ENCODE results near the gene OPRL1. TPM values are rescaled to one million over a fixed set of nuclear protein-coding genes. Genes with fewer than 3 reads are reported as not detected.

The OPRL1 gene
- under 1 TPM; 0.61 to 0.63 TPM for total RNA-seq

GRCh38 chr20:64080013-64080812 is at the start of gene OPRL1:
TSS of gene OPRL1 (plus strand) at chr20:64080082. CDS start at chr20:64092721, 12,639 bp downstream.
- intact Hi-C loops (cut with micrococcal nuclease): loop anchor here (5.0 kb wide), 1 partner anchor 42 kb away; no protein-coding TSS in a partner anchor
- peaks cover 24% of the 10 kb centered on the region for H3K4me1 Mint-ChIP-seq (ENCODE audit: low read depth)
- H3K9me3 Mint-ChIP-seq: no peaks in the 10 kb centered on the region

GRCh38 chr20:64030371-64031134 is 49.3 kb upstream of the OPRL1 start:
- POLR2A ChIA-PET: interaction anchor here (0.6 to 1.4 kb wide), 3 partner anchors 9 to 50 kb away, joined by 3 to 4 read pairs (median 3); partner anchors contain the start of genes PRPF6 and TCEA2
- CTCF ChIA-PET: no interaction called here

More at GRCh38 chr20:64080013-64080812, at the start of gene OPRL1:
- peaks cover 6% of the 10 kb centered on the region for H3K27me3 Mint-ChIP-seq
- peak; percentile 35 for ATAC-seq
- CTCF ChIA-PET: interaction anchor here (0.7 to 6.0 kb wide), 8 partner anchors 10 to 100 kb away, joined by 3 to 61 read pairs (median 4); partner anchors contain the start of gene PRPF6
- peaks cover 3% of the 10 kb centered on the region for H3K36me3 Mint-ChIP-seq (ENCODE audit: low read depth)
- POLR2A ChIA-PET: interaction anchor here (0.8 to 3.7 kb wide), 6 partner anchors 10 to 112 kb away, joined by 3 to 15 read pairs (median 4); no protein-coding TSS in a partner anchor
- peak within 1 kb of the TSS; percentile 84 for H3K4me3 Mint-ChIP-seq
- TF ChIP-seq CTCF (IDR thresholded peaks at IDR 0.05): no peak
- peak; percentile 58 for DNase-seq
- peak within 1 kb of the TSS; percentile 65 for H3K27ac Mint-ChIP-seq

GRCh38 chr20:64031822-64032314 is 48.0 kb upstream of the OPRL1 start:
- no peaks in the 10 kb centered on the region for H3K27me3 Mint-ChIP-seq
- H3K36me3 Mint-ChIP-seq (ENCODE audit: low read depth): peaks cover 26% of the 10 kb centered on the region
- ChIA-PET CTCF (no interaction called here), POLR2A (interaction anchor here (0.6 to 1.4 kb wide), 2 partner anchors 13 to 51 kb away, joined by 3 to 4 read pairs; partner anchors contain the start of gene PRPF6)
- no peak for TF ChIP-seq CTCF (IDR thresholded peaks at IDR 0.05)
- H3K9me3 Mint-ChIP-seq: no peaks in the 10 kb centered on the region
- H3K4me3 Mint-ChIP-seq: no peak overlapping the region
- no peak for DNase-seq
- H3K27ac Mint-ChIP-seq: no peak overlapping the region
- intact Hi-C loops (cut with micrococcal nuclease): loop anchor here (10.0 kb wide), 1 partner anchor 47 kb away; the partner anchor contains the start of gene PRPF6
- no peak for ATAC-seq
- peaks cover 31% of the 10 kb centered on the region for H3K4me1 Mint-ChIP-seq (ENCODE audit: low read depth)

More at GRCh38 chr20:64030371-64031134, 49.3 kb upstream of the OPRL1 start:
- no peak for TF ChIP-seq CTCF (IDR thresholded peaks at IDR 0.05)
- Mint-ChIP-seq H3K4me3 (no peak overlapping the region), H3K27ac (no peak overlapping the region), H3K36me3 (ENCODE audit: low read depth) (peaks cover 31% of the 10 kb centered on the region), H3K4me1 (ENCODE audit: low read depth) (peaks cover 18% of the 10 kb centered on the region), H3K9me3 (no peaks in the 10 kb centered on the region), H3K27me3 (no peaks in the 10 kb centered on the region)
- DNase-seq: no peak
- intact Hi-C loops (cut with micrococcal nuclease): loop anchor here (10.0 kb wide), 1 partner anchor 46 kb away; the partner anchor contains the start of gene PRPF6
- no peak for ATAC-seq

- no peak for DNase-seq
- Mint-ChIP-seq H3K27me3 (peaks cover 2% of the 10 kb centered on the region), H3K9me3 (no peaks in the 10 kb centered on the region), H3K4me1 (ENCODE audit: low read depth) (peaks cover 39% of the 10 kb centered on the region), H3K4me3 (no peak overlapping the region), H3K27ac (peak overlapping the region; percentile 94), H3K36me3 (ENCODE audit: low read depth) (peaks cover 17% of the 10 kb centered on the region)
- POLR2A ChIA-PET: interaction anchor here (0.6 kb wide), 1 partner anchor 12 kb away, joined by 3 read pairs; no protein-coding TSS in a partner anchor
- ATAC-seq: no peak
- CTCF ChIA-PET: interaction anchor here (1.3 kb wide), 1 partner anchor 30 kb away, joined by 4 read pairs; no protein-coding TSS in a partner anchor
- TF ChIP-seq CTCF (IDR thresholded peaks at IDR 0.05): no peak
- intact Hi-C loops (cut with micrococcal nuclease): loop anchor here (10.0 kb wide), 1 partner anchor 48 kb away; the partner anchor contains the start of gene PRPF6
Measured at GRCh38 chr20:64032706-64033624, 46.9 kb upstream of the OPRL1 start.
